Neuronal stem cell (in vitro differentiated cells): ENCODE data around the gene HKDC1.

ENCODE experiments used
- DNase-seq: peaks from one replicate; pipeline ENCODE4 v3.0.0-alpha.2; 2013; ENCODE audit warnings: low spot score
- H2AFZ ChIP-seq: one replicate; pipeline ENCODE4 v1.6.1; 2013; ENCODE audit warnings: mild to moderate bottlenecking, low read length, inconsistent platforms
- H2AK5ac ChIP-seq: 2 replicates; pipeline ENCODE4 v1.6.1; 2013; ENCODE audit warnings: low read depth, mild to moderate bottlenecking, inconsistent platforms, low read length, moderate library complexity, mixed read lengths
- H2BK120ac ChIP-seq: 2 replicates; pipeline ENCODE4 v1.6.1; 2013; ENCODE audit warnings: low read depth, mild to moderate bottlenecking, inconsistent platforms, low read length, moderate library complexity, mixed read lengths
- H2BK12ac ChIP-seq: one replicate; pipeline ENCODE4 v1.6.1; 2013; ENCODE audit warnings: low read length, inconsistent platforms
- H2BK15ac ChIP-seq: 2 replicates; pipeline ENCODE4 v1.6.1; 2013; ENCODE audit warnings: mild to moderate bottlenecking, low read length, inconsistent platforms, mixed read lengths
- H2BK5ac ChIP-seq: one replicate; pipeline ENCODE4 v1.6.1; 2013; ENCODE audit warnings: inconsistent platforms, mild to moderate bottlenecking, low read length, moderate library complexity
- H3K14ac ChIP-seq: one replicate; pipeline ENCODE4 v1.6.1; 2013; ENCODE audit warnings: low read length, inconsistent platforms
- H3K18ac ChIP-seq: 2 replicates; pipeline ENCODE4 v1.6.1; 2013; ENCODE audit warnings: low read length, inconsistent platforms
- H3K23ac ChIP-seq: 2 replicates; pipeline ENCODE4 v1.6.1; 2013; ENCODE audit warnings: low read depth, mild to moderate bottlenecking, mixed read lengths, low read length, inconsistent platforms; ENCODE audit not compliant: poor library complexity
- H3K27ac ChIP-seq: replicated peaks from 3 replicates; pipeline ENCODE4 v1.5.1; 2013; ENCODE audit warnings: low read length, inconsistent platforms
- H3K27me3 ChIP-seq, 3 experiments: 2 replicates each; pipeline ENCODE4 v1.6.1; 2013; ENCODE audit warnings: low read length in 3 of 3, mild to moderate bottlenecking in 2 of 3, inconsistent platforms in 1 of 3, low read depth in 1 of 3, mixed read lengths in 1 of 3, moderate library complexity in 1 of 3; ENCODE audit not compliant: control insufficient read depth in 3 of 3, insufficient read depth in 3 of 3
- H3K36me3 ChIP-seq, 2 donors: replicated peaks in 1 of 2; 2 replicates each; pipeline ENCODE4 v1.6.1; 2013; ENCODE audit warnings: low read length in 2 of 2; ENCODE audit not compliant: control insufficient read depth in 2 of 2, insufficient read depth in 2 of 2
- H3K4ac ChIP-seq: 2 replicates; pipeline ENCODE4 v1.6.1; 2013; ENCODE audit warnings: inconsistent platforms, mild to moderate bottlenecking, low read length, moderate library complexity
- H3K4me1 ChIP-seq, 2 donors: 1 replicate in 1 of 2; 2 replicates in 1 of 2; pipeline ENCODE4 v1.6.1; 2013; ENCODE audit warnings: low read length in 2 of 2, low read depth in 1 of 2; ENCODE audit not compliant: control insufficient read depth in 2 of 2, insufficient read depth in 1 of 2
- H3K4me2 ChIP-seq: one replicate; pipeline ENCODE4 v1.6.1; 2013; ENCODE audit warnings: mild to moderate bottlenecking, low read length, inconsistent platforms; ENCODE audit not compliant: insufficient read depth, poor library complexity, severe bottlenecking
- H3K4me3 ChIP-seq, 2 donors: 2 replicates each; pipeline ENCODE4 v1.5.1; 2013; ENCODE audit warnings: low read length in 2 of 2, mild to moderate bottlenecking in 2 of 2, inconsistent platforms in 1 of 2, moderate library complexity in 1 of 2
- H3K79me1 ChIP-seq: one replicate; pipeline ENCODE4 v1.6.1; 2013; ENCODE audit warnings: low read depth, mild to moderate bottlenecking, inconsistent platforms, low read length, moderate library complexity
- H3K9ac ChIP-seq: one replicate; pipeline ENCODE4 v1.6.1; 2013; ENCODE audit warnings: mild to moderate bottlenecking, low read depth, low read length, inconsistent platforms; ENCODE audit not compliant: poor library complexity
- H3K9me3 ChIP-seq, 2 donors: replicated peaks in 1 of 2; 2 replicates each; pipeline versions ENCODE3 to v1.6.1; 2013; ENCODE audit warnings: low read length in 2 of 2, mild to moderate bottlenecking in 2 of 2, inconsistent platforms in 1 of 2, low read depth in 1 of 2, mixed read lengths in 1 of 2, moderate library complexity in 1 of 2; ENCODE audit not compliant: control insufficient read depth in 2 of 2, insufficient read depth in 1 of 2
- H4K8ac ChIP-seq: one replicate; pipeline ENCODE4 v1.6.1; 2013; ENCODE audit warnings: low read depth, mild to moderate bottlenecking, inconsistent platforms, low read length, moderate library complexity
- H4K91ac ChIP-seq: one replicate; pipeline ENCODE4 v1.6.1; 2013; ENCODE audit warnings: low read length, low read depth, mild to moderate bottlenecking, inconsistent platforms; ENCODE audit not compliant: poor library complexity
- WGBS, 2 donors: extraction: QIAGEN DNeasy Blood & Tissue Kit; methylation state at CpG; one replicate each; pipeline ENCODE4 v1.1.7; 2013; ENCODE audit warnings: missing lambda C conversion rate in 2 of 2, mixed read lengths in 1 of 2; ENCODE audit not compliant: insufficient read length in 2 of 2, insufficient replicate concordance in 1 of 2; ENCODE audit errors: extremely low coverage in 2 of 2; 5-methylcytosine and 5-hydroxymethylcytosine counted together

Gene HKDC1

GRCh38 chr10:69181433-69181832, 38.7 kb upstream of the HKDC1 start:
- Histone ChIP-seq H3K4me3 (peak overlapping the region in 1 of 2 donors; percentile 93), H3K18ac (no peak overlapping the region), H3K9ac (no peak overlapping the region), H3K4me2 (no peak overlapping the region), H3K27me3 (no peaks in the 10 kb centered on the region), H4K8ac (no peak overlapping the region), H3K14ac (no peak overlapping the region), H3K36me3 (peaks cover 2 to 33% of the 10 kb centered on the region in 2 donors), H3K79me1 (peaks cover 10% of the 10 kb centered on the region), H4K91ac (no peak overlapping the region), H2AK5ac (no peak overlapping the region), H3K9me3 (no peaks in the 10 kb centered on the region), H2BK15ac (no peak overlapping the region), H2AFZ (no peak overlapping the region), H2BK120ac (no peak overlapping the region), H3K27ac (no peak overlapping the region), H3K4ac (no peak overlapping the region), H3K23ac (no peak overlapping the region), H2BK12ac (no peak overlapping the region), H2BK5ac (no peak overlapping the region), H3K4me1 (peaks cover 4 to 8% of the 10 kb centered on the region in 2 donors)
- no peak for DNase-seq
- no CpG with 5 or more reads among the region's 1 CpG for WGBS, 2 donors

GRCh38 chr10:69182005-69182404, 38.1 kb upstream of the HKDC1 start:
- WGBS, 2 donors: no CpG with 5 or more reads among the region's 4 CpGs
- Histone ChIP-seq H4K91ac (no peak overlapping the region), H3K9ac (no peak overlapping the region), H3K23ac (no peak overlapping the region), H4K8ac (no peak overlapping the region), H3K36me3 (peaks cover 4 to 39% of the 10 kb centered on the region in 2 donors), H3K27ac (no peak overlapping the region), H2BK12ac (no peak overlapping the region), H2BK15ac (no peak overlapping the region), H3K79me1 (peaks cover 10% of the 10 kb centered on the region), H3K4me2 (no peak overlapping the region), H3K14ac (no peak overlapping the region), H2BK5ac (no peak overlapping the region), H2AFZ (no peak overlapping the region), H3K18ac (no peak overlapping the region), H3K9me3 (no peaks in the 10 kb centered on the region), H3K27me3 (no peaks in the 10 kb centered on the region), H3K4me1 (peaks cover 4 to 8% of the 10 kb centered on the region in 2 donors), H2BK120ac (no peak overlapping the region), H3K4ac (no peak overlapping the region), H2AK5ac (no peak overlapping the region), H3K4me3 (no peak overlapping the region)
- no peak for DNase-seq

- no CpG with 5 or more reads among the region's 1 CpG for WGBS, 2 donors
- DNase-seq: no peak
- Histone ChIP-seq H2BK120ac (no peak overlapping the region), H3K9ac (no peak overlapping the region), H2BK5ac (no peak overlapping the region), H2AK5ac (no peak overlapping the region), H3K14ac (no peak overlapping the region), H3K9me3 (no peaks in the 10 kb centered on the region), H3K18ac (no peak overlapping the region), H3K4me2 (no peak overlapping the region), H4K8ac (no peak overlapping the region), H3K27ac (no peak overlapping the region), H3K27me3 (no peaks in the 10 kb centered on the region), H3K4me1 (peaks cover 0 to 1% of the 10 kb centered on the region in 2 donors), H2AFZ (no peak overlapping the region), H3K23ac (no peak overlapping the region), H3K4ac (no peak overlapping the region), H3K79me1 (peaks cover 5% of the 10 kb centered on the region), H3K36me3 (peaks cover 9 to 77% of the 10 kb centered on the region in 2 donors), H3K4me3 (no peak overlapping the region), H2BK15ac (no peak overlapping the region), H4K91ac (no peak overlapping the region), H2BK12ac (no peak overlapping the region)
These were observed 33.6 kb upstream of the HKDC1 start for GRCh38 chr10:69186524-69186923.

- Histone ChIP-seq H2BK12ac (no peak overlapping the region), H3K14ac (no peak overlapping the region), H2BK120ac (no peak overlapping the region), H3K4me1 (no peaks in the 10 kb centered on the region), H2AK5ac (no peak overlapping the region), H3K79me1 (no peaks in the 10 kb centered on the region), H3K9me3 (no peaks in the 10 kb centered on the region), H3K36me3 (peaks cover 9 to 87% of the 10 kb centered on the region in 2 donors), H3K27me3 (no peaks in the 10 kb centered on the region), H3K18ac (no peak overlapping the region), H4K8ac (no peak overlapping the region), H2BK15ac (no peak overlapping the region), H3K23ac (no peak overlapping the region), H3K4me2 (no peak overlapping the region), H4K91ac (no peak overlapping the region), H2AFZ (no peak overlapping the region), H3K27ac (no peak overlapping the region), H3K4ac (no peak overlapping the region), H3K4me3 (no peak overlapping the region), H3K9ac (no peak overlapping the region), H2BK5ac (no peak overlapping the region)
- no CpG with 5 or more reads among the region's 2 CpGs for WGBS, 2 donors
- DNase-seq: no peak
These were observed 19.1 kb upstream of the HKDC1 start for GRCh38 chr10:69201045-69201444.
